H1 (cell line): ENCODE results near the gene DSE. TPM values are rescaled to one million over a fixed set of nuclear protein-coding genes. Genes with fewer than 3 reads are reported as not detected.

ENCODE experiments used
- CTCF ChIA-PET: fragments of 300-600 bp; sonication (Branson Sonifier 250); formaldehyde crosslinking; loops from one replicate; lab custom pipeline; 2021; ENCODE audit not compliant: partially characterized antibody; lab: Charles Lee
- POLR2A ChIA-PET: fragments of 300-600 bp; sonication (Branson Sonifier 250); formaldehyde crosslinking; loops from one replicate; lab custom pipeline; 2021; ENCODE audit warnings: inconsistent platforms; ENCODE audit not compliant: partially characterized antibody; lab: Charles Lee
- DNase-seq, 2 experiments: peaks; one replicate each; pipeline versions ENCODE4 v3.0.0 to v3.0.0-alpha.2; 2010 to 2022; ENCODE audit warnings: low spot score in 2 of 2, low read depth in 1 of 2, mixed read lengths in 1 of 2
- FAIRE-seq: peaks from 2 replicates; lab custom pipeline; 2011; peaks lifted over from hg19 to GRCh38; lab: Jason Lieb, UNC
- H2AFZ ChIP-seq: 2 replicates; pipeline ENCODE4 v1.8.1; 2012; ENCODE audit warnings: low read length, inconsistent platforms
- H2AK5ac ChIP-seq: 2 replicates; pipeline ENCODE4 v1.6.1; 2013; ENCODE audit warnings: low read depth, low read length
- H2BK120ac ChIP-seq: replicated peaks from 2 replicates; pipeline ENCODE3; 2013; ENCODE audit warnings: low read depth, low read length, inconsistent platforms
- H2BK12ac ChIP-seq: 2 replicates; pipeline ENCODE4 v1.6.1; 2013; ENCODE audit warnings: low read depth, low read length
- H2BK15ac ChIP-seq: 2 replicates; pipeline ENCODE4 v1.6.1; 2013; ENCODE audit warnings: low read length
- H2BK20ac ChIP-seq: 2 replicates; pipeline ENCODE4 v1.6.1; 2013; ENCODE audit warnings: low read length
- H2BK5ac ChIP-seq: 2 replicates; pipeline ENCODE4 v1.6.1; 2013; ENCODE audit warnings: low read depth, low read length
- H3K14ac ChIP-seq: 2 replicates; pipeline ENCODE4 v1.6.1; 2013; ENCODE audit warnings: inconsistent platforms; ENCODE audit not compliant: insufficient read length
- H3K18ac ChIP-seq: 2 replicates; pipeline ENCODE4 v1.6.1; 2013; ENCODE audit warnings: low read length; ENCODE audit errors: extremely low read depth
- H3K23ac ChIP-seq: 2 replicates; pipeline ENCODE4 v1.6.1; 2013; ENCODE audit warnings: inconsistent platforms; ENCODE audit not compliant: insufficient read length
- H3K23me2 ChIP-seq: 2 replicates; pipeline ENCODE4 v1.6.1; 2013; ENCODE audit warnings: low read depth, low read length
- H3K27ac ChIP-seq: 2 replicates; pipeline ENCODE4 v1.6.1; 2011; ENCODE audit warnings: low read depth, low read length, inconsistent platforms
- H3K27me3 ChIP-seq, 4 experiments: replicated peaks in 1 of 4; 1 replicate in 1 of 4; 2 replicates in 3 of 4; pipeline versions ENCODE4 v1.6.1 to v1.8.1; 2011 to 2013; ENCODE audit warnings: low read length in 3 of 4, mild to moderate bottlenecking in 3 of 4, inconsistent platforms in 2 of 4, mixed read lengths in 2 of 4, moderate library complexity in 1 of 4; ENCODE audit not compliant: control insufficient read depth in 3 of 4, insufficient read depth in 3 of 4; ENCODE audit errors: extremely low read depth in 1 of 4
- H3K36me3 ChIP-seq, 4 experiments: 2 replicates each; pipeline versions ENCODE4 v1.6.1 to v1.8.1; 2011 to 2013; ENCODE audit warnings: mild to moderate bottlenecking in 4 of 4, low read length in 3 of 4, moderate library complexity in 2 of 4, control low read depth in 1 of 4, inconsistent platforms in 1 of 4; ENCODE audit not compliant: insufficient read depth in 4 of 4, control insufficient read depth in 2 of 4
- H3K4ac ChIP-seq: replicated peaks from 2 replicates; pipeline ENCODE3; 2013; ENCODE audit warnings: low read length, low read depth, mixed read lengths, inconsistent platforms; ENCODE audit not compliant: insufficient read length
- H3K4me1 ChIP-seq, 4 experiments: replicated peaks in 1 of 4; 1 replicate in 1 of 4; 2 replicates in 3 of 4; pipeline versions ENCODE4 v1.6.1 to v1.8.1; 2011 to 2013; ENCODE audit warnings: low read length in 3 of 4, inconsistent platforms in 2 of 4, mixed read lengths in 1 of 4; ENCODE audit not compliant: insufficient read depth in 4 of 4, control insufficient read depth in 3 of 4
- H3K4me2 ChIP-seq, 2 experiments: 2 replicates each; pipeline versions ENCODE4 v1.6.1 to v1.8.1; 2011 to 2013; ENCODE audit warnings: low read depth in 2 of 2, low read length in 2 of 2, control low read depth in 1 of 2, inconsistent platforms in 1 of 2, mild to moderate bottlenecking in 1 of 2; ENCODE audit not compliant: insufficient read depth in 1 of 2
- H3K4me3 ChIP-seq, 4 experiments: fragments of 200-600, 300-600 bp in 1 of 4; sonication (generic), shearing (Covaris generic), sonication (Bioruptor Twin) in 1 of 4; 2 replicates each; pipeline versions ENCODE4 v1.5.1 to v1.8.1; 2011 to 2016; ENCODE audit warnings: low read length in 4 of 4, low read depth in 3 of 4, control low read depth in 2 of 4, inconsistent platforms in 2 of 4, mild to moderate bottlenecking in 2 of 4, mixed read lengths in 1 of 4, moderate library complexity in 1 of 4; ENCODE audit not compliant: insufficient read depth in 2 of 4; ENCODE audit errors: extremely low read depth in 1 of 4
- H3K56ac ChIP-seq: replicated peaks from 2 replicates; pipeline ENCODE3; 2013; ENCODE audit warnings: low read depth, mild to moderate bottlenecking, mixed read lengths, low read length, inconsistent platforms; ENCODE audit not compliant: insufficient read length
- H3K79me1 ChIP-seq: 2 replicates; pipeline ENCODE4 v1.6.1; 2013; ENCODE audit warnings: low read depth, low read length, control low read depth
- H3K79me2 ChIP-seq, 2 experiments: 2 replicates each; pipeline versions ENCODE4 v1.6.1 to v1.8.1; 2012 to 2013; ENCODE audit warnings: low read length in 2 of 2, mild to moderate bottlenecking in 2 of 2, inconsistent platforms in 1 of 2; ENCODE audit not compliant: insufficient read depth in 2 of 2, control insufficient read depth in 1 of 2
- H3K9ac ChIP-seq, 4 experiments: replicated peaks in 1 of 4; 1 replicate in 1 of 4; 2 replicates in 3 of 4; pipeline versions ENCODE4 v1.6.1 to v1.8.1; 2011 to 2013; ENCODE audit warnings: low read depth in 3 of 4, low read length in 3 of 4, control low read depth in 2 of 4, mild to moderate bottlenecking in 2 of 4, moderate library complexity in 2 of 4, inconsistent platforms in 1 of 4; ENCODE audit errors: extremely low read depth in 1 of 4
- H3K9me3 ChIP-seq, 2 experiments: 2 replicates each; pipeline versions ENCODE4 v1.6.1 to v1.8.1; 2012 to 2013; ENCODE audit warnings: mild to moderate bottlenecking in 2 of 2, moderate library complexity in 2 of 2, control low read depth in 1 of 2, inconsistent platforms in 1 of 2, low read depth in 1 of 2, low read length in 1 of 2, mixed read lengths in 1 of 2; ENCODE audit not compliant: insufficient read depth in 2 of 2
- H4K20me1 ChIP-seq, 2 experiments: replicated peaks in 1 of 2; 2 replicates each; pipeline versions ENCODE3 to v1.8.1; 2011 to 2013; ENCODE audit warnings: inconsistent platforms in 2 of 2, low read length in 2 of 2, mild to moderate bottlenecking in 1 of 2; ENCODE audit not compliant: insufficient read depth in 2 of 2, control insufficient read depth in 1 of 2
- H4K5ac ChIP-seq: 2 replicates; pipeline ENCODE4 v1.6.1; 2013; ENCODE audit warnings: low read length, low read depth, mixed read lengths, inconsistent platforms; ENCODE audit not compliant: insufficient read length
- H4K8ac ChIP-seq: 2 replicates; pipeline ENCODE4 v1.8.0; 2013; ENCODE audit warnings: mild to moderate bottlenecking, moderate library complexity, low read length, inconsistent platforms; ENCODE audit not compliant: insufficient read depth; ENCODE audit errors: extremely low read depth
- H4K91ac ChIP-seq: replicated peaks from 2 replicates; pipeline ENCODE3; 2013; ENCODE audit warnings: low read length, mixed read lengths, inconsistent platforms; ENCODE audit not compliant: insufficient read length
- CTBP2 ChIP-seq: IDR thresholded peaks from 2 replicates; pipeline ENCODE4 v1.7.0; 2011; ENCODE audit warnings: borderline replicate concordance, mild to moderate bottlenecking, moderate library complexity, mixed read lengths, low read length; ENCODE audit not compliant: insufficient read depth, insufficient read length
- GTF2F1 ChIP-seq: IDR thresholded peaks from 2 replicates; pipeline ENCODE4 v1.6.1; 2012; ENCODE audit warnings: low read depth, low read length, improper control_type of control experiment, borderline replicate concordance
- HDAC6 ChIP-seq: IDR thresholded peaks from one replicate; pipeline ENCODE4 v1.7.1; 2012; ENCODE audit warnings: low read depth, mild to moderate bottlenecking, inconsistent platforms, low read length, moderate library complexity
- JUN ChIP-seq: IDR thresholded peaks from 2 replicates; pipeline ENCODE4 v1.6.1; 2011; ENCODE audit warnings: low read depth, mild to moderate bottlenecking, improper control_type of control experiment, low read length
- KDM4A ChIP-seq: IDR thresholded peaks from one replicate; pipeline ENCODE4 v1.7.1; 2012; ENCODE audit warnings: low read depth, mild to moderate bottlenecking, moderate library complexity, low read length, inconsistent platforms; ENCODE audit not compliant: severe bottlenecking
- NRF1 ChIP-seq: IDR thresholded peaks from 2 replicates; pipeline ENCODE4 v1.6.1; 2011; ENCODE audit warnings: mild to moderate bottlenecking, low read depth, low read length, improper control_type of control experiment
- POLR2A ChIP-seq, 2 experiments: IDR thresholded peaks; 1 replicate in 1 of 2; 2 replicates in 1 of 2; pipeline ENCODE4 v1.6.1; 2011; ENCODE audit warnings: low read depth in 2 of 2, low read length in 2 of 2, mild to moderate bottlenecking in 2 of 2; ENCODE audit errors: control extremely low read depth in 1 of 2
- SP1 ChIP-seq: IDR thresholded peaks from 2 replicates; pipeline ENCODE4 v1.6.1; 2011; ENCODE audit warnings: low read depth, low read length
- WGBS, 2 experiments: shearing (Covaris generic) in 1 of 2; methylation state at CpG; one replicate each; pipeline versions ENCODE4 v1.1.6 to v1.1.7; 2013 to 2015; ENCODE audit warnings: low lambda C conversion rate in 2 of 2, mixed read lengths in 2 of 2, inconsistent platforms in 1 of 2, low coverage in 1 of 2, missing lambda C conversion rate in 1 of 2; ENCODE audit not compliant: insufficient replicate concordance in 2 of 2, insufficient coverage in 1 of 2, insufficient read length in 1 of 2; ENCODE audit errors: extremely low coverage in 1 of 2, missing lambda C conversion rate in 1 of 2; 5-methylcytosine and 5-hydroxymethylcytosine counted together
- polyA plus RNA-seq, 7 experiments: library from polyadenylated mRNA; depleted of rRNA in 3 of 7; stranded (reverse) in 5 of 7; unstranded in 2 of 7; fragments of >200 nt in 5 of 7; fragments of 200-250 nt in 2 of 7; gene quantifications; 1 replicate in 5 of 7; 2 replicates in 1 of 7; 4 replicates in 1 of 7; pipeline versions ENCODE4 v1.2.1 to v1.2.3, GENCODE V29; 2011 to 2013; ENCODE audit warnings: missing spikeins in 2 of 7, mixed read lengths in 2 of 7
- total RNA-seq: library from RNA; stranded (reverse); fragmentation: NEBNext Ultra II Directional; extraction: Animal tissue kit (Norgen Biotek cat#: 25700); gene quantifications from 2 replicates; pipeline ENCODE4 v1.2.1, GENCODE V29; 2021
- TF ChIP-seq, protein P1 (sequence below): IDR thresholded peaks from 2 replicates; pipeline ENCODE4 v1.6.1; 2011; ENCODE audit warnings: low read depth, mild to moderate bottlenecking, low read length; ENCODE audit not compliant: insufficient read depth
- TF ChIP-seq, protein P2 (sequence below): IDR thresholded peaks from 2 replicates; pipeline ENCODE4 v1.6.1; 2011; ENCODE audit warnings: low read length, improper control_type of control experiment

The DSE gene
- total and polyA plus RNA-seq, 2 of the 8 experiments (the other 6 are each of a cell fraction or from before 2014, with no cell fraction given), result 32.5 to 94.4 TPM

DNA sequence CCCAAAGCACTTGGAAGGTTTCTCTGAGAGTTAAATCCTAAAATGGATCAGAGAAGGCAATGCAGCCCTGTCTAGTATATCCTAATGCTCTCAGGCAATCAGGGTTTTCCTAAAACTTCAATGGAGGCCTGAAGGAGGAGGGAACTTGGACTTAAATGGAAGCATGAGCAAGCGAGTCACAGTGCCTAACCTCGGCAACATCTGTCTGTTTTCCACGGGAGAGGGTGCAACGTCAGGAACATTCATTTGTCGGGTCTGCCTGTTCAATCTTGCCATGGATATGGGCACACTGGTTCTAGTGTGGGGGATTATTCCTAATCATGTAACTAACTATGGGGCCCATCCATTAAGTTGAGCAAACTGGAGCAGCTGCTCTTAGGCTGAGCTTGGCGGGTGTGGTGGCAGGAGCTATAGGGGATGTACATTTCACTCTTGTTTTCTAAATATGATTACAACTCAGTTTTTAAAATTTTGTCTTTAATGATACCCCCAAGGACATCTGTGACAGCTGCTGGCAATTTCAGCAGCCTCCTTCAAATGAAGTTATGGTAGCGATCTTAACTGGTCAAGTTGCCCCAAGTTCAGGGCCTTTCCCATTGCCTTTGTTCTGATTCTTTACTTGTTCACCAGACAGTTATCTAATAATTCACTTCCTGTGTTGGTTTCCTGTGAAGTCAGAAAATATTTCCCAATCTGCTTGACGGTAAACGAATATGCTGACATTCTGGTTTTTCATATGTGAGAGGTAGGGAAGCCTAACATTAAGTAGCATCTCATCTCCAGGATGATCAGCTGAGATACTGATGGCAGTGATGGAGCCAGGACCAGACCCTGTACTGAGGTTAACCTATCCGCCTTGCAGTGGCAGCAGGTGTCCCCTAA is 21.6 kb downstream of the DSE start:
- Histone ChIP-seq H2BK20ac (no peak overlapping the region), H3K56ac (no peak overlapping the region), H2BK5ac (no peak overlapping the region), H4K91ac (no peak overlapping the region), H3K36me3 (no peaks in the 10 kb centered on the region; a peak in 1 of 8 replicates), H3K27ac (no peak overlapping the region), H4K20me1 (peaks cover 3 to 4% of the 10 kb centered on the region in 2 experiments), H2AFZ (no peak overlapping the region), H3K18ac (no peak overlapping the region), H2BK15ac (no peak overlapping the region), H3K9me3 (no peaks in the 10 kb centered on the region), H3K23me2 (no peaks in the 10 kb centered on the region), H3K79me2 (peaks cover 0 to 83% of the 10 kb centered on the region in 2 experiments; a peak in 2 of 4 replicates), H3K79me1 (peaks cover 10% of the 10 kb centered on the region; the same call in 1 of the 2 replicates), H4K5ac (no peak overlapping the region), H3K4me2 (no peak overlapping the region), H2BK120ac (no peak overlapping the region), H3K14ac (no peak overlapping the region), H3K9ac (no peak overlapping the region), H3K23ac (no peak overlapping the region), H3K4me3 (no peak overlapping the region), H3K27me3 (no peaks in the 10 kb centered on the region), H2BK12ac (no peak overlapping the region), H3K4me1 (peaks cover 0 to 2% (median 0%) of the 10 kb centered on the region in 4 experiments; a peak in 1 of 7 replicates), H2AK5ac (no peak overlapping the region), H4K8ac (no peak overlapping the region), H3K4ac (no peak overlapping the region)
- FAIRE-seq (no peak), DNase-seq (no peak)
- CTCF ChIA-PET, result interaction anchor here (0.7 to 3.7 kb wide), 21 partner anchors 10 to 188 kb away, joined by 3 to 15 read pairs (median 4); partner anchors contain the start of gene TSPYL4
- 92% methylated on average over 10 of the region's 10 CpGs; no CpG with 5 or more reads in 1 of the 2 experiments for WGBS, 2 experiments
- POLR2A ChIA-PET, result interaction anchor here (1.5 to 1.9 kb wide), 3 partner anchors 12 to 105 kb away, joined by 3 to 6 read pairs (median 3); partner anchors contain the start of gene DSE
- TF ChIP-seq, protein P1, sequence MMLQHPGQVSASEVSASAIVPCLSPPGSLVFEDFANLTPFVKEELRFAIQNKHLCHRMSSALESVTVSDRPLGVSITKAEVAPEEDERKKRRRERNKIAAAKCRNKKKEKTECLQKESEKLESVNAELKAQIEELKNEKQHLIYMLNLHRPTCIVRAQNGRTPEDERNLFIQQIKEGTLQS, result no peak
- TF ChIP-seq CTBP2 (no peak), GTF2F1 (no peak), NRF1 (no peak), JUN (no peak), POLR2A (IDR thresholded peaks at IDR 0.05; ENCODE audit: control extremely low read depth in 1 of 2, low read depth in 2 of 2, low read length in 2 of 2) (no peak), HDAC6 (no peak), KDM4A (no peak), SP1 (no peak)
- TF ChIP-seq, protein P2, sequence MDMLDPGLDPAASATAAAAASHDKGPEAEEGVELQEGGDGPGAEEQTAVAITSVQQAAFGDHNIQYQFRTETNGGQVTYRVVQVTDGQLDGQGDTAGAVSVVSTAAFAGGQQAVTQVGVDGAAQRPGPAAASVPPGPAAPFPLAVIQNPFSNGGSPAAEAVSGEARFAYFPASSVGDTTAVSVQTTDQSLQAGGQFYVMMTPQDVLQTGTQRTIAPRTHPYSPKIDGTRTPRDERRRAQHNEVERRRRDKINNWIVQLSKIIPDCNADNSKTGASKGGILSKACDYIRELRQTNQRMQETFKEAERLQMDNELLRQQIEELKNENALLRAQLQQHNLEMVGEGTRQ, result no peak
